ENCODE measurements around the gene SDHA. TPM values are rescaled to one million over a fixed set of nuclear protein-coding genes. Genes with fewer than 3 reads are reported as not detected.
"Not testable (repeated sequence)": the region's sequence is repeated elsewhere in the genome, so short reads cannot be mapped to it uniquely, and the experiment has no call there.

SDHA gene
- total RNA-seq, 4 donors from 2014 or later: 67.7 to 95.3 (median 78.3) TPM

DNA sequence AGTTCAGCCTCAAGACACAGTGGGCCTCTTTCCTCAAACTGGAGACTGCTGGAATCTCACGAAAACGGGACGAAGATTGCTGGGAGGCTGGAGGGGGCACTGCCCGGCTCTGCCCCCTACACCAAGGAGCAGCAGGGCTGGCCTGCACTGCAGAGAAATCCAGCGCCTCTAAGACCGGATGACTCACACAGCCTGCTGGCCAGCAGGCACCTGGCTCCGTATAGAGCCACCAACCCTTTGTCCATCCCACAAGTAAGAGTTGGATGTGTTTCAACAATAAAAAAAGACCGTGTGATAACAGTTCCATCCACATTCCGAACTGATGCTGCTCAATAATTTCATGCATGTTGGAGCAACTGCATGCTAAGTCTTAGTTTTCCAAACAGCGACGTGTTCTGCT lies 11.7 kb upstream of the SDHA start:
- Histone ChIP-seq H3K4me1 (peaks cover 0 to 9% (median 0%) of the 10 kb centered on the region in 4 donors), H3K27ac (no peak overlapping the region), H3K27me3 (no peaks in the 10 kb centered on the region), H3K9me3 (no peaks in the 10 kb centered on the region), H3K4me3 (no peak overlapping the region), H3K36me3 (peaks cover 0 to 53% (median 7%) of the 10 kb centered on the region in 3 donors)
- TF ChIP-seq EP300 (IDR thresholded peaks at IDR 0.05) (no peak), POLR2A (IDR thresholded peaks at IDR 0.05) (no peak)
- TF ChIP-seq, protein P1, sequence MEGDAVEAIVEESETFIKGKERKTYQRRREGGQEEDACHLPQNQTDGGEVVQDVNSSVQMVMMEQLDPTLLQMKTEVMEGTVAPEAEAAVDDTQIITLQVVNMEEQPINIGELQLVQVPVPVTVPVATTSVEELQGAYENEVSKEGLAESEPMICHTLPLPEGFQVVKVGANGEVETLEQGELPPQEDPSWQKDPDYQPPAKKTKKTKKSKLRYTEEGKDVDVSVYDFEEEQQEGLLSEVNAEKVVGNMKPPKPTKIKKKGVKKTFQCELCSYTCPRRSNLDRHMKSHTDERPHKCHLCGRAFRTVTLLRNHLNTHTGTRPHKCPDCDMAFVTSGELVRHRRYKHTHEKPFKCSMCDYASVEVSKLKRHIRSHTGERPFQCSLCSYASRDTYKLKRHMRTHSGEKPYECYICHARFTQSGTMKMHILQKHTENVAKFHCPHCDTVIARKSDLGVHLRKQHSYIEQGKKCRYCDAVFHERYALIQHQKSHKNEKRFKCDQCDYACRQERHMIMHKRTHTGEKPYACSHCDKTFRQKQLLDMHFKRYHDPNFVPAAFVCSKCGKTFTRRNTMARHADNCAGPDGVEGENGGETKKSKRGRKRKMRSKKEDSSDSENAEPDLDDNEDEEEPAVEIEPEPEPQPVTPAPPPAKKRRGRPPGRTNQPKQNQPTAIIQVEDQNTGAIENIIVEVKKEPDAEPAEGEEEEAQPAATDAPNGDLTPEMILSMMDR (IDR thresholded peaks at IDR 0.05): no peak
- no peak for DNase-seq (ENCODE audit: low spot score in 2 of 2)
- WGBS, 2 donors: 68 to 70% methylated on average over 11 of the region's 11 CpGs

DNA sequence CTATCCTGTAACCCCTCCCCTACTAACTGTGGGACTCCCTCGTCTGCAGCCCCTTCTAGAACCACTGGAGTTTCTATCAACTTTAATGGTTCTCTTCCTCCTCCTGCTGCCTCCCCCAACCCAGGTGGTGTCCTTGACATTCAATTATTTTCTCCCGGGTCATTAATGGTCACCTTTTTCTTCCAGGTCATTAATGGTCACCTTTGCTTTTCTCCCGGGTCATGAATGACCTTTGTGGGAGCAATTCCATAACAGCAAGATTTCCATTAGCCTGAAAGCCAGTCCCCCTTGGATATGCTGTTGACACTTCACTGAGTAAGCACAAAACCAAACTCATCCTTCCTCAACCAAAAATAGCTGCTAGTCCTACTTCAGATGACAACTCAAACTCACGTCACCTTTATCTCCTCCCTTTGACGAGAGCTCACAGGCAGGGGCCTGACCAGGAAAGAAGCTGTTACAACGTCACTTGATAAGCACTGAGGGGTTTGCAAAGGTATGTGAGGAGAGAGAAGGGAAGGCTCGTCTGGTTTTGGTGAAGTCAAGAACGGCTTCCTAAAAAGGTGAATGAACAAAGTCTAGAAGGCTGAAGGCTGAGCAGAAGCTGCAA lies 11.1 kb upstream of the SDHA start:
- 83 to 85% methylated on average over 8 of the region's 8 CpGs for WGBS, 2 donors
- no peak for DNase-seq (ENCODE audit: low spot score in 2 of 2)
- TF ChIP-seq POLR2A (IDR thresholded peaks at IDR 0.05) (no peak), EP300 (IDR thresholded peaks at IDR 0.05) (no peak)
- TF ChIP-seq, protein P1 (IDR thresholded peaks at IDR 0.05): no peak
- Histone ChIP-seq H3K4me1 (peaks cover 0 to 9% (median 0%) of the 10 kb centered on the region in 4 donors), H3K4me3 (no peak overlapping the region), H3K27me3 (no peaks in the 10 kb centered on the region), H3K9me3 (no peaks in the 10 kb centered on the region), H3K27ac (no peak overlapping the region), H3K36me3 (peaks cover 0 to 53% (median 7%) of the 10 kb centered on the region in 3 donors)

DNA sequence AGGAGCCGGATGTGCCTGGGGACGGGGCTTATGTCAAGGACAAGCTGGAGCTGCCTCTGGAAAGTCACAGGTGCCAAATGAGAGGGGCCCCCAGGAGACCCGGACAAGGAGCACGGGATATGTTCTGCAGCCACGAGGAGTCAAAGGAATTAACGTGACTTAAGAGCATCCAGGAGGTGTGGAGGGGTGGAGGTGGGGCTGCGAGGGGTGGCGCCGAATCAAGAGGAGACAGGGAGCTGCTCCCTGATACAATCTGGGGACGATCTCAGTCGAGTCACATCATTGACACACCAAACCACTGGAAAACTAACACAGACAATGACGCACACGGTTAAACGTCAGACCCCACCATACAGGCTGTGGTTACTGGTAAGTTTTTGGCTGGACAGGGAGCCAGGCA lies 10.5 kb upstream of the SDHA start:
- Histone ChIP-seq H3K27ac (no peak overlapping the region), H3K9me3 (no peaks in the 10 kb centered on the region), H3K4me1 (peaks cover 0 to 9% (median 0%) of the 10 kb centered on the region in 4 donors), H3K36me3 (peaks cover 0 to 50% (median 7%) of the 10 kb centered on the region in 3 donors), H3K27me3 (no peaks in the 10 kb centered on the region), H3K4me3 (no peak overlapping the region)
- WGBS, 2 donors: 82% methylated on average over 14 of the region's 14 CpGs
- TF ChIP-seq, protein P1 (IDR thresholded peaks at IDR 0.05): no peak
- no peak for TF ChIP-seq POLR2A (IDR thresholded peaks at IDR 0.05)
- DNase-seq (ENCODE audit: low spot score in 2 of 2): no peak

DNA sequence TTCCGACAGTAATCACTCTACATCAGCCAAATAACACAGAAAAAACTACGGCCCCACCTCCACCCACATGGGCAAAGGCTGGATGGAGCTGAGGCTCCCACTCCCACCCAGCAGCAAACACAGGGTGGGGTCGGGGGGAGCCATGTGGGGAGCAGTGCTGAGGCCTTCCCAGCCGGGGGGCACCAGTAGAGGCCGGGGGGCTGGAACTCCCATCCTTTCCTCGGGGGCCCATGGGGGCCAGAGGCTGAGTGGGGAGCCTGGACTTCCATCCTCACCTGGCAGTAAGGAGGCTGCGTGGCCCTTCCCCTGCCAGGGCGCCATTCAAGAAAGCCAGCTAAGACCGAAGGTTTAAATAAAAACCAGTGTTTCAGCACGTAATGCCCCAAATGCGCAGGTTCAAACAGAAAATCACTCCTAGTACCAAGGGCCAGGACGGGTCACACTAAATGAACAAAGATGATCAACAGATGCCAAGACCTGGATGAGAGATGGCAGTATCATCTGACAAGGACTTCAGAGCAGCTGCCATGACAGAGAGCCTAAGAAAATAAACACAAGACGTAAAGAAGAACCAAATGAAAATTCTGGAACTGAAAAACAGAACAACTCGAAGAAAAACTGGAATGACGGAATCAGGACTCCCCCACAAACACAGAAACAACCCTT lies 9.5 kb upstream of the SDHA start:
- no peaks in the 10 kb centered on the region for H3K27me3 ChIP-seq
- peaks cover 0 to 47% (median 6%) of the 10 kb centered on the region in 3 donors for H3K36me3 ChIP-seq
- no peak for TF ChIP-seq EP300 (IDR thresholded peaks at IDR 0.05)
- no peak for TF ChIP-seq POLR2A (IDR thresholded peaks at IDR 0.05)
- TF ChIP-seq, protein P1 (IDR thresholded peaks at IDR 0.05): no peak
- H3K4me3 ChIP-seq: no peak overlapping the region
- no peak for DNase-seq (ENCODE audit: low spot score in 2 of 2)
- peaks cover 0 to 9% (median 0%) of the 10 kb centered on the region in 4 donors for H3K4me1 ChIP-seq
- H3K9me3 ChIP-seq: no peaks in the 10 kb centered on the region
- 72 to 80% methylated on average over 13 to 15 of the region's 15 CpGs for WGBS, 2 donors
- peak overlapping the region in 2 of 4 donors; percentile 9 to 28 for H3K27ac ChIP-seq

DNA sequence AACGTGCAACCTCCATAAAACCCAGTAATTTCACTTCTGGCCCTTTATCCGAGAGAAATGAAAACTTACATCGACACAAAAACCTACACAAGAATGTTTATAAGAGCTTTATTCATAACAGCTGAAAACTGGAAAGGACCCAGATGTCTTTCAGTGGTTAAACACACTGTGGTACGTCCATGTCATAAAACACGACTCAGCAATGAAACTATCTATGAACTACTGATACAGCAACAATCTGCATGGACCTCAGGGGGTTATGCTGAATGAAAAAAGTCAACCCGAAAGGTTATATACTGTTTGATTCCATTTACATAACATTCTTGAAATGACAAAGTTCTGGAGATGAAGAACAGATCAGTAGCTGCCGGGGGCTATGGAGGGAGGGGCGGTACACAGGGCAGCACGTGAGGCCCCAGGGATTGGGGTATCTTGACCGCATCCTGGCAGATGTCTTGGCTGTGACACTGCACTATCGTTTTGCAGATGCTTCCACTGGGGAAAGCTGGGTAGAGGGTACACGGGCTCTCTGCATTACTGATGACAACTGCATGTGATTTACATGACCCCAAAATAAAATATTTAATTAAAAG lies 4.2 kb upstream of the SDHA start:
- no peak overlapping the region for H3K27ac ChIP-seq
- H3K4me1 ChIP-seq: peaks cover 0 to 24% (median 0%) of the 10 kb centered on the region in 4 donors
- peaks cover 0 to 21% (median 0%) of the 10 kb centered on the region in 3 donors for H3K36me3 ChIP-seq
- 89 to 92% methylated on average over 12 of the region's 12 CpGs for WGBS, 2 donors
- H3K9me3 ChIP-seq: no peaks in the 10 kb centered on the region
- no peaks in the 10 kb centered on the region for H3K27me3 ChIP-seq
- H3K4me3 ChIP-seq: no peak overlapping the region
- no peak for DNase-seq (ENCODE audit: low spot score in 2 of 2)
- TF ChIP-seq, protein P1 (IDR thresholded peaks at IDR 0.05): no peak
- no peak for TF ChIP-seq EP300 (IDR thresholded peaks at IDR 0.05)
- TF ChIP-seq POLR2A (IDR thresholded peaks at IDR 0.05): no peak

DNA sequence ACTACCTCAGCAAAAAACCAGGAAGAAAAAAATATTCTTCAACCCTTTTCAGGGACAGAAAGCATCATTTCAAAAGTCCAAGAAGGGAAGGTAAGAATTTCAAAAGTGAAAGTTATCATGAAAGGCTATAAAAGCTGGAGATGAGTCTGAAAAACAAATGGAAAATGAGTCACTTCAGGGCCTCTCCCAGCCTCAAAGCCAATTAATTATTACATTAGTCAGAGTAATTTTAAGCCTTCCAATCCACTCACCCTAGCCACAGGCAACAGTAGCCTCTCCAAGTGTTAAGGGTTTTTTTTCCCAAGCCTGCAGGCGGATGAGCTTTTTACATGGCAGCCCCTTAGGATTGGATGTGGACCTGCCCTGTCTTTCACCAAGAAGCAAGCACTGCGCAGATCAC lies 2.9 kb upstream of the SDHA start:
- Histone ChIP-seq H3K36me3 (peaks cover 0 to 21% (median 0%) of the 10 kb centered on the region in 3 donors), H3K4me1 (peaks cover 0 to 36% (median 10%) of the 10 kb centered on the region in 4 donors)
- not testable (repeated sequence) for DNase-seq (ENCODE audit: low spot score in 2 of 2); H3K9me3 ChIP-seq; H3K27me3 ChIP-seq; H3K4me3 ChIP-seq; H3K27ac ChIP-seq
- whole genome bisulfite sequencing, 2 donors: 84 to 100% methylated on average over 2 of the region's 2 CpGs

DNA sequence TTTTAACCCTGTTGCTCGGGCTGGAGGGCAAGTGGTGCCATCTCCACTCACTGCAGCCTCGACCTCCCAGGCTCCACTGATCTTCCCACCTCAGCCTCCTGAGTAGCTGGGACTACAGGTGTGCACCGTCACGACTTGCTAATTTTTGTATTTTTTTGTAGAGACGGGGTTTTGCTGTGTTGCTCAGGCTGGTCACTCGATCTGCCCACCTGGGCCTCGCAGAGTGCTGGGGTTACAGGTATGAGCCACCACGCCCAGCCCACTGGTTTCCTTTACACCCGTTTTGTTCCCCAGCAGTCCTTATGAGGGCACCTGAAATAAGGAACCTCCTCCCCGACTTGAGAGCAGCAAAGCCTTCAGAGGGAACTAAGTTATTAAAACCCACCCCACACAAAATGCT lies 2.0 kb upstream of the SDHA start:
- not testable (repeated sequence) for H3K4me3 ChIP-seq; H3K27ac ChIP-seq; H3K9me3 ChIP-seq; DNase-seq (ENCODE audit: low spot score in 2 of 2); H3K27me3 ChIP-seq
- WGBS, 2 donors: 92 to 94% methylated on average over 8 to 9 of the region's 10 CpGs
- peaks cover 0 to 21% (median 0%) of the 10 kb centered on the region in 3 donors for H3K36me3 ChIP-seq
- peaks cover 0 to 45% (median 16%) of the 10 kb centered on the region in 4 donors for H3K4me1 ChIP-seq
